Fibroblast of lung (primary cell): Measurements from ENCODE around the gene CEP63.

ENCODE experiments used
- CTCF ChIP-seq, 2 donors: IDR thresholded peaks in 1 of 2; conservative IDR thresholded peaks in 1 of 2; 1 replicate in 1 of 2; 2 replicates in 1 of 2; pipeline ENCODE4 v1.5.1; 2011 to 2012; ENCODE audit warnings: low read length in 2 of 2, control low read depth in 1 of 2, inconsistent platforms in 1 of 2, low read depth in 1 of 2, mild to moderate bottlenecking in 1 of 2
- EZH2 ChIP-seq: IDR thresholded peaks from 2 replicates; pipeline ENCODE4 v1.5.1; 2012; ENCODE audit warnings: low read length, control low read depth, mild to moderate bottlenecking; ENCODE audit errors: missing control alignments

GRCh38 chr3:134449277-134449676 lies 36.6 kb upstream of the CEP63 start:
- TF ChIP-seq CTCF (conservative IDR thresholded peaks at IDR 0.05 in 1 of 2, IDR thresholded peaks at IDR 0.05 in 1 of 2; ENCODE audit: low read depth in 1 of 2, low read length in 2 of 2) (peak; percentile 31 to 54), EZH2 (no peak)
